MM.1S (cell line): ENCODE results near the gene LRP10.
A peak's percentile ranks its signal among the peaks of the same experiment; 100 is the strongest.

Experiments used
- DNase-seq: peaks from one replicate; pipeline ENCODE4 v3.0.0-alpha.2; 2015
- H2AFZ ChIP-seq: fragments of 300-600 bp; sonication (generic); 2 replicates; pipeline ENCODE4 v1.6.0; 2016; ENCODE audit warnings: antibody characterized with exemption, low read length
- H3F3A ChIP-seq: fragments of 300-600 bp; sonication (generic); 2 replicates; pipeline ENCODE4 v1.6.1; 2016; ENCODE audit warnings: mild to moderate bottlenecking, antibody characterized with exemption, low read length, moderate library complexity, mixed read lengths; ENCODE audit not compliant: insufficient read depth
- H3K27ac ChIP-seq: fragments of 300-600 bp; sonication (generic); 2 replicates; pipeline ENCODE4 v1.5.1; 2016; ENCODE audit warnings: mild to moderate bottlenecking, low read length
- H3K27me3 ChIP-seq: fragments of 300-600 bp; sonication (generic); replicated peaks from 2 replicates; pipeline ENCODE4 v1.6.0; 2016; ENCODE audit warnings: low read length; ENCODE audit not compliant: insufficient read depth
- H3K36me3 ChIP-seq: fragments of 300-600 bp; sonication (generic); replicated peaks from 2 replicates; pipeline ENCODE4 v1.6.1; 2016; ENCODE audit warnings: mild to moderate bottlenecking, low read length, mixed read lengths; ENCODE audit not compliant: insufficient read depth
- H3K4me1 ChIP-seq: fragments of 300-600 bp; sonication (generic); 2 replicates; pipeline ENCODE4 v1.6.1; 2016; ENCODE audit warnings: low read length, mixed read lengths
- H3K4me2 ChIP-seq: fragments of 300-600 bp; sonication (generic); 2 replicates; pipeline ENCODE4 v1.6.0; 2016; ENCODE audit warnings: low read depth, low read length
- H3K4me3 ChIP-seq: fragments of 300-600 bp; sonication (generic); 2 replicates; pipeline ENCODE4 v1.5.1; 2016; ENCODE audit warnings: low read length, mixed read lengths
- H3K79me2 ChIP-seq: fragments of 300-600 bp; sonication (generic); 2 replicates; pipeline ENCODE4 v1.6.1; 2016; ENCODE audit warnings: mixed run types, low read length, mixed read lengths
- H3K9ac ChIP-seq: fragments of 300-600 bp; sonication (generic); 2 replicates; pipeline ENCODE4 v1.6.1; 2016; ENCODE audit warnings: low read length, mixed read lengths
- H3K9me2 ChIP-seq: fragments of 300-600 bp; sonication (generic); replicated peaks from 2 replicates; pipeline ENCODE4 v1.6.1; 2016; ENCODE audit warnings: mild to moderate bottlenecking, low read length, mixed read lengths; ENCODE audit not compliant: insufficient read depth
- H3K9me3 ChIP-seq: fragments of 300-600 bp; sonication (generic); replicated peaks from 2 replicates; pipeline ENCODE4 v1.6.1; 2016; ENCODE audit warnings: mild to moderate bottlenecking, low read length, mixed read lengths; ENCODE audit not compliant: insufficient read depth
- H4K20me1 ChIP-seq: fragments of 300-600 bp; sonication (generic); 2 replicates; pipeline ENCODE4 v1.6.1; 2016; ENCODE audit warnings: mild to moderate bottlenecking, low read length, moderate library complexity, mixed read lengths; ENCODE audit not compliant: insufficient read depth
- EZH2 ChIP-seq: fragments of 300-600 bp; sonication (generic); optimal IDR thresholded peaks from 2 replicates; pipeline ENCODE3; 2017; ENCODE audit warnings: low read depth, mild to moderate bottlenecking, antibody characterized with exemption, low read length, mixed read lengths
- EZH2phosphoT487 ChIP-seq: fragments of 300-600 bp; sonication (generic); IDR thresholded peaks from 2 replicates; pipeline ENCODE4 v1.6.1; 2018; ENCODE audit warnings: antibody characterized with exemption, low read length
- TF ChIP-seq, protein P1 (sequence below): fragments of 300-600 bp; sonication (generic); IDR thresholded peaks from 2 replicates; pipeline ENCODE4 v1.5.1; 2016; ENCODE audit warnings: antibody characterized with exemption, low read length, mixed read lengths

Gene LRP10

DNA sequence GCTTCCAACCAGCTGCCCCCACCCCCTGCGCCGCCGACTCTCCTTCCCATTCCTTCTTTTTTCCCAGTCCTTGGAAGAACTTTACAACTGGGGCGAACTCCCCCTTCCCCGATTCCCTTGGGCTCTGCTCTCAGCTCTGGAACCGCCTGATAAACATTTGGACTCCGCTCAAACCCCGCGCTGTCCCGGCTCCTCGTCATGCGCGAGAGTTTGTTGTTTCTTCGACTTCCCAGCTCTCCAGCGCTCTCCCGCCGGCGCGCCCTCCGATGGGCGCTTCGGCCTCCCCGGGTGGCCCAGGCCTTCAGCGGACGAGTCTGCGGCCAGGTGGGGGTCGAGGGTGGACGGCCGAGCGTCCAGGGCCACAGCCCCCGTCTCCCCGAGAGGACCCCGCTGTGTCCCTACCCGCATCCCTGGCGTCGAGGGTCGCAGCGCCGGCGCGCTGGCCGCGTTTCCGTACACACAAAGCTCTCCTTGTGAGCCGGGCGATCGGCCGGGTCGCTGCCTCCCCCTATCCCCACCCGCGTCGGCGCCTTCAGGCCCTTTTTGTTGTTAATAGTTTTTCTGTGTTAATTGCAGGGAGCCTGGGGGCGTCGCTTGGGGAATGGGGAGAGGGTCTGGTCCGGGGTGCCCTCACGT is 34.3 kb upstream of the LRP10 start:
- H3K4me1 ChIP-seq = no peaks in the 10 kb centered on the region
- H3K9me3 ChIP-seq = no peaks in the 10 kb centered on the region
- H3K4me3 ChIP-seq = peak overlapping the region; percentile 22; the same call in 1 of the 2 replicates
- no peaks in the 10 kb centered on the region for H4K20me1 ChIP-seq
- peaks cover 6% of the 10 kb centered on the region; the same call in 1 of the 2 replicates for H3K27me3 ChIP-seq
- TF ChIP-seq EZH2phosphoT487 = no peak
- TF ChIP-seq, protein P1, sequence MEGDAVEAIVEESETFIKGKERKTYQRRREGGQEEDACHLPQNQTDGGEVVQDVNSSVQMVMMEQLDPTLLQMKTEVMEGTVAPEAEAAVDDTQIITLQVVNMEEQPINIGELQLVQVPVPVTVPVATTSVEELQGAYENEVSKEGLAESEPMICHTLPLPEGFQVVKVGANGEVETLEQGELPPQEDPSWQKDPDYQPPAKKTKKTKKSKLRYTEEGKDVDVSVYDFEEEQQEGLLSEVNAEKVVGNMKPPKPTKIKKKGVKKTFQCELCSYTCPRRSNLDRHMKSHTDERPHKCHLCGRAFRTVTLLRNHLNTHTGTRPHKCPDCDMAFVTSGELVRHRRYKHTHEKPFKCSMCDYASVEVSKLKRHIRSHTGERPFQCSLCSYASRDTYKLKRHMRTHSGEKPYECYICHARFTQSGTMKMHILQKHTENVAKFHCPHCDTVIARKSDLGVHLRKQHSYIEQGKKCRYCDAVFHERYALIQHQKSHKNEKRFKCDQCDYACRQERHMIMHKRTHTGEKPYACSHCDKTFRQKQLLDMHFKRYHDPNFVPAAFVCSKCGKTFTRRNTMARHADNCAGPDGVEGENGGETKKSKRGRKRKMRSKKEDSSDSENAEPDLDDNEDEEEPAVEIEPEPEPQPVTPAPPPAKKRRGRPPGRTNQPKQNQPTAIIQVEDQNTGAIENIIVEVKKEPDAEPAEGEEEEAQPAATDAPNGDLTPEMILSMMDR = no peak
- TF ChIP-seq EZH2 = no peak
- no peak for DNase-seq
- H3K27ac ChIP-seq = no peak overlapping the region
- H3K36me3 ChIP-seq = no peaks in the 10 kb centered on the region
- no peaks in the 10 kb centered on the region for H3K9me2 ChIP-seq
- peak overlapping the region; percentile 55; the same call in 1 of the 2 replicates for H3K4me2 ChIP-seq
- H3F3A ChIP-seq = no peaks in the 10 kb centered on the region
- no peak overlapping the region; the same call in 1 of the 2 replicates for H3K9ac ChIP-seq
- H3K79me2 ChIP-seq = no peaks in the 10 kb centered on the region
- H2AFZ ChIP-seq = 0 out of 2 replicates have a peak overlapping the region, but pooled peaks have one; percentile 27

DNA sequence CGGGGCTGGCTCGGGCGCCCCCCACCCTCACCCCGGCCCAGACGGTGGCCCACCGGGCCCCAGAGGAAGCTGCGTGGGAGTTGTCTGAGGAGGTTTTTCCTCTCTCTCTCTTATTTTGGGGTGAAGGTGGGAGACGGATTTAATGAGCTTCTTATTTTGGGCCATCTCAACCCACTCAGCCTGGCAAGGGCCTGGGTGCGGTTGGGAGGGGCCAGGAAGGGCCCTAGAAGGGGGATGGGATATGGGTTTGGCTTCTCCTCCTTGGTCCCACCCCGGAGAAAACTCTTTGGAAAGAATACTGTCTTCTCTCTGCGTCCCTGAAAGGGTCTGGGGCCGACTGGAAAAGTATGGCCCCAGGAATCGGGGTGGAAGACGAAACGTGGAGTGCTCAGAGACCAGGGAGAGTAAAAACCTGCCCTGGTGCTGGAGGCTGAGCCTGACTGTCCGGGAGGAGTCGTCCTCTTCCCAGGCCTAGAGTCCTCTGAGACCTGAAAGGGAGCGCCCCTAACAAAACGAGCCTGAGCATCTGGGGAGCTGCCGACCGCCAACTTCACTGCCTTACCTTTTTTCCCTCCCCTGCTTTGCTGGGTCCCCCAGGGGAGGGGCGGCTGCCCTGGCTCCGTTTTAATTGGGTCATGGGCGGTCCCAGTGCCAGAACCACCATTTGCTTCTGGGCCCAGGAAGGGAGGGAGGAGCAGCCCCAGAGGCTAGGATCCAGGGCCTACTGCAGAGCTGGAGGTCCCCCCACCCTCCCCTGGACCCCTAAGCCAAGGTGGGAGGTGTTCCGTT is 33.6 kb upstream of the LRP10 start:
- H4K20me1 ChIP-seq = no peaks in the 10 kb centered on the region
- H3K9me2 ChIP-seq = no peaks in the 10 kb centered on the region
- DNase-seq = no peak
- no peaks in the 10 kb centered on the region for H3K36me3 ChIP-seq
- H3K79me2 ChIP-seq = no peaks in the 10 kb centered on the region
- peaks cover 6% of the 10 kb centered on the region; the same call in 1 of the 2 replicates for H3K27me3 ChIP-seq
- no peak overlapping the region for H3K9ac ChIP-seq
- H3K27ac ChIP-seq = no peak overlapping the region
- no peaks in the 10 kb centered on the region for H3K4me1 ChIP-seq
- TF ChIP-seq, protein P1 = no peak
- no peak for TF ChIP-seq EZH2phosphoT487
- no peak for TF ChIP-seq EZH2
- no peak overlapping the region for H2AFZ ChIP-seq
- 0 out of 2 replicates have a peak overlapping the region, but pooled peaks have one; percentile 55 for H3K4me2 ChIP-seq
- no peak overlapping the region for H3K4me3 ChIP-seq
- no peaks in the 10 kb centered on the region for H3F3A ChIP-seq
- H3K9me3 ChIP-seq = no peaks in the 10 kb centered on the region

DNA sequence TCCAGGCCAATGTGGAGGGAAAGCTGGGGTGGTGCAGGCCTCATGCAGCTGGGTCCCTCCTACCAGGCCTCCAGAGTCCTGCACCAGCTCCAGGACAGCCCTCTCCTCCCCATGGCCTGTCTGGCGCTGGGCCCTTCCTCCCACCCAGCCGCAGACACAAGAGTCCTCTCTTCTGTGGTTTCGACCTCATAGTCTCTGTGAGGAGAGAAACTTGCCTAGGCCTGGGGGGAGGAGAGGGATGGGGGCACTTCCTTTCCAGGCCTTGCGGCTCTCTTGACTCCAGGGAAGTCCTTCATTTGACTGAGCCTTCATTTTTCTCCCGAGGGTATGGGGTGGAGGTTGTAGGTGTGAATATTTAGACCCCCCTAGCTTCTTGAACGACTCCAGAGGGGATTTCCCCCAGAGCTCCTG is 32.9 kb upstream of the LRP10 start:
- H3F3A ChIP-seq = no peaks in the 10 kb centered on the region
- H4K20me1 ChIP-seq = no peaks in the 10 kb centered on the region
- H3K4me1 ChIP-seq = no peaks in the 10 kb centered on the region
- no peak for DNase-seq
- H3K36me3 ChIP-seq = no peaks in the 10 kb centered on the region
- no peaks in the 10 kb centered on the region for H3K9me2 ChIP-seq
- no peak overlapping the region for H3K27ac ChIP-seq
- no peak overlapping the region for H3K4me3 ChIP-seq
- TF ChIP-seq, protein P1 = no peak
- no peak for TF ChIP-seq EZH2phosphoT487
- TF ChIP-seq EZH2 = no peak
- H3K9me3 ChIP-seq = no peaks in the 10 kb centered on the region
- no peak overlapping the region for H3K4me2 ChIP-seq
- H2AFZ ChIP-seq = no peak overlapping the region
- peaks cover 6% of the 10 kb centered on the region; the same call in 1 of the 2 replicates for H3K27me3 ChIP-seq
- H3K79me2 ChIP-seq = no peaks in the 10 kb centered on the region
- H3K9ac ChIP-seq = no peak overlapping the region
